ENCODE measurements around the gene MTG1.

The MTG1 gene

GRCh38 chr10:133361227-133361626 is 32.7 kb upstream of the MTG1 start:
- DNase-seq (ENCODE audit: low read depth), result no peak
- TF ChIP-seq CTCF (IDR thresholded peaks at IDR 0.05; ENCODE audit: low read depth, low read length) (no peak), MYC (IDR thresholded peaks at IDR 0.05; ENCODE audit: low read depth, low read length) (no peak), MAX (IDR thresholded peaks at IDR 0.05; ENCODE audit: low read depth, low read length) (no peak), POLR2A (IDR thresholded peaks at IDR 0.05; ENCODE audit: extremely low read depth, insufficient read length) (no peak)
- H3K4me3 ChIP-seq (ENCODE audit: low read depth, low read length), result no peak overlapping the region

GRCh38 chr10:133361773-133362441 is 32.0 kb upstream of the MTG1 start:
- TF ChIP-seq CTCF (IDR thresholded peaks at IDR 0.05; ENCODE audit: low read depth, low read length) (no peak), MYC (IDR thresholded peaks at IDR 0.05; ENCODE audit: low read depth, low read length) (no peak), MAX (IDR thresholded peaks at IDR 0.05; ENCODE audit: low read depth, low read length) (no peak), POLR2A (IDR thresholded peaks at IDR 0.05; ENCODE audit: extremely low read depth, insufficient read length) (no peak)
- H3K4me3 ChIP-seq (ENCODE audit: low read depth, low read length), result no peak overlapping the region
- DNase-seq (ENCODE audit: low read depth), result no peak

GRCh38 chr10:133362846-133363245 is 31.1 kb upstream of the MTG1 start:
- no peak for DNase-seq (ENCODE audit: low read depth)
- no peak overlapping the region for H3K4me3 ChIP-seq (ENCODE audit: low read depth, low read length)
- TF ChIP-seq CTCF (IDR thresholded peaks at IDR 0.05; ENCODE audit: low read depth, low read length) (no peak), POLR2A (IDR thresholded peaks at IDR 0.05; ENCODE audit: extremely low read depth, insufficient read length) (no peak), MYC (IDR thresholded peaks at IDR 0.05; ENCODE audit: low read depth, low read length) (no peak), MAX (IDR thresholded peaks at IDR 0.05; ENCODE audit: low read depth, low read length) (no peak)

GRCh38 chr10:133364645-133365431 is 29.1 kb upstream of the MTG1 start:
- DNase-seq (ENCODE audit: low read depth), result no peak
- TF ChIP-seq POLR2A (IDR thresholded peaks at IDR 0.05; ENCODE audit: extremely low read depth, insufficient read length), result no peak
- no peak for TF ChIP-seq MAX (IDR thresholded peaks at IDR 0.05; ENCODE audit: low read depth, low read length)
- TF ChIP-seq CTCF (IDR thresholded peaks at IDR 0.05; ENCODE audit: low read depth, low read length), result no peak
- TF ChIP-seq MYC (IDR thresholded peaks at IDR 0.05; ENCODE audit: low read depth, low read length), result no peak

GRCh38 chr10:133365461-133366129 is 28.4 kb upstream of the MTG1 start:
- TF ChIP-seq CTCF (IDR thresholded peaks at IDR 0.05; ENCODE audit: low read depth, low read length), result no peak
- TF ChIP-seq MAX (IDR thresholded peaks at IDR 0.05; ENCODE audit: low read depth, low read length), result no peak
- no peak for TF ChIP-seq POLR2A (IDR thresholded peaks at IDR 0.05; ENCODE audit: extremely low read depth, insufficient read length)
- no peak for TF ChIP-seq MYC (IDR thresholded peaks at IDR 0.05; ENCODE audit: low read depth, low read length)
- no peak for DNase-seq (ENCODE audit: low read depth)
- no peak overlapping the region for H3K4me3 ChIP-seq (ENCODE audit: low read depth, low read length)

More at GRCh38 chr10:133364645-133365431, 29.1 kb upstream of the MTG1 start:
- H3K4me3 ChIP-seq (ENCODE audit: low read depth, low read length), result no peak overlapping the region

All from NB4 (cell line).